ENCODE results near the gene MBL2. TPM values are rescaled to one million over a fixed set of nuclear protein-coding genes. Genes with fewer than 3 reads are reported as not detected.

Gene MBL2
- total RNA-seq, 1 donor from 2014 or later, result not detected

- DNase-seq (ENCODE audit: low spot score in 2 of 2), result no peak
- no peak for FAIRE-seq
These were observed 29.9 kb downstream of the MBL2 start for GRCh38 chr10:52742731-52743130.

GRCh38 chr10:52741851-52742250, 30.7 kb downstream of the MBL2 start:
- DNase-seq (ENCODE audit: low spot score in 2 of 2), result no peak
- FAIRE-seq, result no peak

GRCh38 chr10:52740913-52741675, 31.5 kb downstream of the MBL2 start:
- FAIRE-seq (no peak), DNase-seq (ENCODE audit: low spot score in 2 of 2) (no peak)

GRCh38 chr10:52740155-52740549, 32.4 kb downstream of the MBL2 start:
- no peak for DNase-seq (ENCODE audit: low spot score in 2 of 2)
- no peak for FAIRE-seq

- FAIRE-seq (no peak), DNase-seq (ENCODE audit: low spot score in 2 of 2) (no peak)
These were observed 33.0 kb downstream of the MBL2 start for GRCh38 chr10:52739380-52740154.

GRCh38 chr10:52738951-52739350, 33.6 kb downstream of the MBL2 start:
- FAIRE-seq, result no peak
- no peak for DNase-seq (ENCODE audit: low spot score in 2 of 2)

GRCh38 chr10:52729271-52730104, 43.1 kb downstream of the MBL2 start:
- DNase-seq (ENCODE audit: low spot score in 2 of 2) (peak; percentile 19 to 45), FAIRE-seq (peak; percentile 89)

- DNase-seq (ENCODE audit: low spot score in 2 of 2), result no peak
- peak; percentile 10 for FAIRE-seq
These were observed 52.6 kb downstream of the MBL2 start for GRCh38 chr10:52720018-52720417.
